Measurements from ENCODE around the gene TSSC4.

The TSSC4 gene

DNA sequence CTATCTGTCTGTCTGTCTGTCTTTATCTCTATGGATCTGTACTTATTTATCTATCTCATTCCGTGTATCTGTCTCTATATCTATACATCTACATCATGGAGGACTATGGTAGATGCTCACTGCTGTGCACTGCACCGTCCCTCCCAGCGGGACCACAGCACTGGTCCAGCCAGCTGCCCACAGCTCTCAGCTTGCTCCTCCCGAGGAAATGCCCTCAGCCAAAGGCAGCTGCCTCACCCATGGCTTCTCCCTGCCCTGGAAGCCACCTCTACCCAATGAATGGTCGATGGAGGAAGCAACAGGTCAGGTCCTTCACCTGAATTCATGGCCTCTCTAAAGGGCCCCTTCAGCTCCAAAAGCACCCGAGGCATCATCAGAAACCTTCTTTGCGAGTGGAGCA lies 38.1 kb upstream of the TSSC4 start:
- TF ChIP-seq POLR2AphosphoS5 (IDR thresholded peaks at IDR 0.05; ENCODE audit: low read depth, low read length) = no peak
- no peak for TF ChIP-seq TAF1 (IDR thresholded peaks at IDR 0.05; ENCODE audit: borderline replicate concordance, insufficient read depth, low read length)
- TF ChIP-seq, protein P1, sequence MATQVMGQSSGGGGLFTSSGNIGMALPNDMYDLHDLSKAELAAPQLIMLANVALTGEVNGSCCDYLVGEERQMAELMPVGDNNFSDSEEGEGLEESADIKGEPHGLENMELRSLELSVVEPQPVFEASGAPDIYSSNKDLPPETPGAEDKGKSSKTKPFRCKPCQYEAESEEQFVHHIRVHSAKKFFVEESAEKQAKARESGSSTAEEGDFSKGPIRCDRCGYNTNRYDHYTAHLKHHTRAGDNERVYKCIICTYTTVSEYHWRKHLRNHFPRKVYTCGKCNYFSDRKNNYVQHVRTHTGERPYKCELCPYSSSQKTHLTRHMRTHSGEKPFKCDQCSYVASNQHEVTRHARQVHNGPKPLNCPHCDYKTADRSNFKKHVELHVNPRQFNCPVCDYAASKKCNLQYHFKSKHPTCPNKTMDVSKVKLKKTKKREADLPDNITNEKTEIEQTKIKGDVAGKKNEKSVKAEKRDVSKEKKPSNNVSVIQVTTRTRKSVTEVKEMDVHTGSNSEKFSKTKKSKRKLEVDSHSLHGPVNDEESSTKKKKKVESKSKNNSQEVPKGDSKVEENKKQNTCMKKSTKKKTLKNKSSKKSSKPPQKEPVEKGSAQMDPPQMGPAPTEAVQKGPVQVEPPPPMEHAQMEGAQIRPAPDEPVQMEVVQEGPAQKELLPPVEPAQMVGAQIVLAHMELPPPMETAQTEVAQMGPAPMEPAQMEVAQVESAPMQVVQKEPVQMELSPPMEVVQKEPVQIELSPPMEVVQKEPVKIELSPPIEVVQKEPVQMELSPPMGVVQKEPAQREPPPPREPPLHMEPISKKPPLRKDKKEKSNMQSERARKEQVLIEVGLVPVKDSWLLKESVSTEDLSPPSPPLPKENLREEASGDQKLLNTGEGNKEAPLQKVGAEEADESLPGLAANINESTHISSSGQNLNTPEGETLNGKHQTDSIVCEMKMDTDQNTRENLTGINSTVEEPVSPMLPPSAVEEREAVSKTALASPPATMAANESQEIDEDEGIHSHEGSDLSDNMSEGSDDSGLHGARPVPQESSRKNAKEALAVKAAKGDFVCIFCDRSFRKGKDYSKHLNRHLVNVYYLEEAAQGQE (IDR thresholded peaks at IDR 0.05; ENCODE audit: insufficient read depth in 1 of 2, low read depth in 2 of 2, low read length in 2 of 2) = no peak
- TF ChIP-seq SIN3A (IDR thresholded peaks at IDR 0.05; ENCODE audit: borderline replicate concordance, insufficient read depth, low read length) = no peak
- TF ChIP-seq FOXP2 (optimal IDR thresholded peaks at IDR 0.05; ENCODE audit: borderline replicate concordance, extremely low read depth, extremely low read length, insufficient read depth) = no peak

GRCh38 chr11:2363130-2363529 lies 37.4 kb upstream of the TSSC4 start:
- TF ChIP-seq POLR2AphosphoS5 (IDR thresholded peaks at IDR 0.05; ENCODE audit: low read depth, low read length) (no peak), TAF1 (IDR thresholded peaks at IDR 0.05; ENCODE audit: borderline replicate concordance, insufficient read depth, low read length) (no peak), FOXP2 (optimal IDR thresholded peaks at IDR 0.05; ENCODE audit: borderline replicate concordance, extremely low read depth, extremely low read length, insufficient read depth) (no peak), SIN3A (IDR thresholded peaks at IDR 0.05; ENCODE audit: borderline replicate concordance, insufficient read depth, low read length) (no peak)
- TF ChIP-seq, protein P1 (IDR thresholded peaks at IDR 0.05; ENCODE audit: insufficient read depth in 1 of 2, low read depth in 2 of 2, low read length in 2 of 2) = no peak

DNA sequence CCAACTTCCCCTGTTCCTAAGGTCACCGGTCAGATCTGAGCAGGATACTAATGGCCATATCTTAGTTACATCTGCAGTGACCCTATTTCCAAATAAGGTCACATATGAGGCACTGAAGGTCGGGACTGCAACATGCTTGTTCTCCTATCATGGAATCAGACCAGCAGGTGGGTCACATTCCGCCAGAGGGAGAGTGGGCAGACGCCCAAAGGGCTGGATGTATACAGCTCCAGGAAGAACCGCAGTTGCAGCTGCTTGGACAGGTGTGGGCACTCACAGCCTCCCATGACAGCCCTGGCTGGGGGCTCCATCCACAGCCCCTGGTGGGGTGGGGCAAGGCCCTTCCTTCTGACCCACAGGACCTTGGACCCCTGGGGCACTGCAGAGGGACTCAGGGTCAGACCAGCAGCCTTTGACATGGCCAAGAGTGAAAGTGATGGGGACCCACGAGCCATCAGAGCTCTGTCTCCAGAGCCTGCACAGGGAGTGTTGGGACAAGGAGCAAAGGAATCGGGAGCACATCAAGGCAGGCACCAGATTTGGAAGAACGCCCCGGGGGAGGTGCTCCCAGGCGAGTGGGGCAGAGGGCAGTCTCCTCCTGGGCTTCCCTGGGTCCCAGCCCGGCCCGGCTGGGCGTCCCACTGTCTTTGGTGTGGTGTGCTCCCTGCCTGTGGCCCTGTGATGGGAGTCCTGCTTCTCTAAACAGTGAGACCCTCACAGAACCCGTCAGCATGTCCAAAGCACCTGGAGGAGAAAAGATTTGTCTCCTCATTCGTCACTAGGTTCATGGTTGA lies 36.8 kb upstream of the TSSC4 start:
- TF ChIP-seq SIN3A (IDR thresholded peaks at IDR 0.05; ENCODE audit: borderline replicate concordance, insufficient read depth, low read length) (no peak), TAF1 (IDR thresholded peaks at IDR 0.05; ENCODE audit: borderline replicate concordance, insufficient read depth, low read length) (no peak), FOXP2 (optimal IDR thresholded peaks at IDR 0.05; ENCODE audit: borderline replicate concordance, extremely low read depth, extremely low read length, insufficient read depth) (no peak), POLR2AphosphoS5 (IDR thresholded peaks at IDR 0.05; ENCODE audit: low read depth, low read length) (no peak)
- TF ChIP-seq, protein P1 (IDR thresholded peaks at IDR 0.05; ENCODE audit: insufficient read depth in 1 of 2, low read depth in 2 of 2, low read length in 2 of 2) = no peak

GRCh38 chr11:2365571-2366210 lies 34.9 kb upstream of the TSSC4 start:
- TF ChIP-seq POLR2AphosphoS5 (IDR thresholded peaks at IDR 0.05; ENCODE audit: low read depth, low read length) (no peak), TAF1 (IDR thresholded peaks at IDR 0.05; ENCODE audit: borderline replicate concordance, insufficient read depth, low read length) (no peak), FOXP2 (optimal IDR thresholded peaks at IDR 0.05; ENCODE audit: borderline replicate concordance, extremely low read depth, extremely low read length, insufficient read depth) (no peak), SIN3A (IDR thresholded peaks at IDR 0.05; ENCODE audit: borderline replicate concordance, insufficient read depth, low read length) (no peak)
- TF ChIP-seq, protein P1 (IDR thresholded peaks at IDR 0.05; ENCODE audit: insufficient read depth in 1 of 2, low read depth in 2 of 2, low read length in 2 of 2) = no peak
